HG03558 (cell line): ENCODE results near the gene PPP2R2B.
"Not testable (repeated sequence)": the region's sequence is repeated elsewhere in the genome, so short reads cannot be mapped to it uniquely, and the experiment has no call there.

Experiments
- ATAC-seq: cut with Tn5 transposase; IDR thresholded peaks from one replicate; pipeline ENCODE4 v1.9.1; 2021; ENCODE audit warnings: moderate number of reproducible peaks; ENCODE audit not compliant: unreplicated experiment; ENCODE audit errors: extremely low read depth

Gene PPP2R2B

GRCh38 chr5:146754621-146755020 is 123.9 kb downstream of the PPP2R2B start:
- ATAC-seq = no peak

GRCh38 chr5:146753641-146754040 is 124.9 kb downstream of the PPP2R2B start:
- ATAC-seq = no peak

- peak; percentile 98 for ATAC-seq
Measured at GRCh38 chr5:146751781-146752401, 126.7 kb downstream of the PPP2R2B start.

- ATAC-seq = no peak
Measured at GRCh38 chr5:146751054-146751453, 127.5 kb downstream of the PPP2R2B start.

GRCh38 chr5:146748533-146748932 is 130.0 kb downstream of the PPP2R2B start:
- ATAC-seq = no peak

GRCh38 chr5:146745931-146746577 is 132.5 kb downstream of the PPP2R2B start:
- ATAC-seq = no peak

- ATAC-seq = no peak
Measured at GRCh38 chr5:146744068-146744745, 134.3 kb downstream of the PPP2R2B start.

- ATAC-seq = no peak
Measured at GRCh38 chr5:146734936-146735577, 143.5 kb downstream of the PPP2R2B start.

- ATAC-seq = no peak
Measured at GRCh38 chr5:146732962-146733361, 145.6 kb downstream of the PPP2R2B start.

- no peak for ATAC-seq
Measured at GRCh38 chr5:146731909-146732659, 146.5 kb downstream of the PPP2R2B start.

- not testable (repeated sequence) for ATAC-seq
Measured at GRCh38 chr5:146728746-146729145, 149.8 kb downstream of the PPP2R2B start.

GRCh38 chr5:146726891-146727290 is 151.7 kb downstream of the PPP2R2B start:
- no peak for ATAC-seq

GRCh38 chr5:146726020-146726419 is 152.5 kb downstream of the PPP2R2B start:
- ATAC-seq = no peak

GRCh38 chr5:146725025-146725424 is 153.5 kb downstream of the PPP2R2B start:
- no peak for ATAC-seq

GRCh38 chr5:146722361-146722779 is 156.2 kb downstream of the PPP2R2B start:
- ATAC-seq = no peak

- ATAC-seq = no peak
Measured at GRCh38 chr5:146721073-146721815, 157.3 kb downstream of the PPP2R2B start.

- ATAC-seq = no peak
Measured at GRCh38 chr5:146720107-146720506, 158.4 kb downstream of the PPP2R2B start.

GRCh38 chr5:146719179-146719578 is 159.4 kb downstream of the PPP2R2B start:
- no peak for ATAC-seq

GRCh38 chr5:146718609-146719008 is 159.9 kb downstream of the PPP2R2B start:
- ATAC-seq = no peak

- no peak for ATAC-seq
Measured at GRCh38 chr5:146717951-146718350, 160.6 kb downstream of the PPP2R2B start.
